EH (cell line): Measurements from ENCODE around the gene TNFRSF25.
A peak's percentile ranks its signal among the peaks of the same experiment; 100 is the strongest.

Source experiments
- DNase-seq: peaks from one replicate; pipeline ENCODE4 v3.0.0-alpha.2; 2015; ENCODE audit warnings: low read depth

TNFRSF25 gene, protein sequence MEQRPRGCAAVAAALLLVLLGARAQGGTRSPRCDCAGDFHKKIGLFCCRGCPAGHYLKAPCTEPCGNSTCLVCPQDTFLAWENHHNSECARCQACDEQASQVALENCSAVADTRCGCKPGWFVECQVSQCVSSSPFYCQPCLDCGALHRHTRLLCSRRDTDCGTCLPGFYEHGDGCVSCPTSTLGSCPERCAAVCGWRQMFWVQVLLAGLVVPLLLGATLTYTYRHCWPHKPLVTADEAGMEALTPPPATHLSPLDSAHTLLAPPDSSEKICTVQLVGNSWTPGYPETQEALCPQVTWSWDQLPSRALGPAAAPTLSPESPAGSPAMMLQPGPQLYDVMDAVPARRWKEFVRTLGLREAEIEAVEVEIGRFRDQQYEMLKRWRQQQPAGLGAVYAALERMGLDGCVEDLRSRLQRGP

DNA sequence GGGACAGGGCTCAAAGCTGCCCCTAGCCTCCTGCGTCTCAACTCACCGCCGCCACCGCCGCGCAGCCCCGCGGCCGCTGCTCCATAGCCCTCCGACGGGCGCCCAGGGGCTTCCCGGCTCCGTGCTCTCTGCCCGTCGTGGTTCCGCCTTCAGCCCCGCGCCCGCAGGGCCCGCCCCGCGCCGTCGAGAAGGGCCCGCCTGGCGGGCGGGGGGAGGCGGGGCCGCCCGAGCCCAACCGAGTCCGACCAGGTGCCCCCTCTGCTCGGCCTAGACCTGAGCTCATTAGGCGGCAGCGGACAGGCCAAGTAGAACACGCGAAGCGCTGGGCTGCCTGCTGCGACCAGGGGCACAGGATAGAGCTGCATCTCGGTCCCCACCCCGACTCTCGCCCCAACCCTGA lies at the start of gene TNFRSF25:
TSS of gene TNFRSF25 (minus strand) at position 151 of the 400 bp plus-strand sequence. CDS start at position 85, 66 bp downstream.
- DNase-seq: no peak

DNA sequence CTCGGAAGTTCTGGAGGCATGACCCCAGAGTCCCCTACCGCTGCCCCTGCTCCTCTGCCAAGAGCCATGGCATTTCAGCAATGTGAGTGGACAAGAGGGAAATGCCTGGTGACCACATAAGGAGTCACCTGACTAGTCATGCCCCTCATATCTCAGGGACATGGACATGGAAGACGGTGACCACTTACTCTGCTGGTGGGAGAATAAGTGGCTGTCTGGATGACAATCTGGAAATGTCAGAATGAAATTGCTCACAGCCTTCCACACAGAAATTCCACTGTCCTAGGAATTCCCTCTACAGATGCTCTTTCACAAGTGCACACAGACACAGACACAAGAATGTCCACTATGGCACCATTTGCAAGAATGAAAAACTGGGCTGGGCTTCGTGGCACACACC lies 49.8 kb upstream of the TNFRSF25 start:
- peak; percentile 66 for DNase-seq

DNA sequence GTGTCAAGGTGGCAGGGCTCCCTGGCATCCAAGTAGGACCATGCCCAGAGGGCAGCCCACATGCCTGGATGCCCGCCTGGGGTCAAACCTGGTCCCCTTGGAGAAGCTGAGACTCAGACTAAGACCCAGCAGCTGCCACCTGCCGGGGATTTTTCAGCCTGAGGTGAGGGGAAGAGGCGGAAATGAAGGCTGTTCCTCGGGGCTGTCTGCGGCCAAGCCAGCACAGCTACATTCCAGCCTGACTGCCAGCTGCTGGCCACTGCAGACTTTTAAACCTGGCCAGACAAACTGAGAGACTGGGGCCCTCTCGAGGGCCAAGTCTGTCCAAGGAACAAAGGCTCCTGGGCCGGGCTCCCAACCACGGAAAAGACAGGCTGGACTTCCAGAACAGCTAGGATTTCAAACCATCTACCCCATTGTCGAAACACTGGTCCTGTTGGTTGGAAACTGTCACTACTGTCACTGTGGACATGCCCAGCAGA lies 47.4 kb upstream of the TNFRSF25 start:
- DNase-seq: no peak

DNA sequence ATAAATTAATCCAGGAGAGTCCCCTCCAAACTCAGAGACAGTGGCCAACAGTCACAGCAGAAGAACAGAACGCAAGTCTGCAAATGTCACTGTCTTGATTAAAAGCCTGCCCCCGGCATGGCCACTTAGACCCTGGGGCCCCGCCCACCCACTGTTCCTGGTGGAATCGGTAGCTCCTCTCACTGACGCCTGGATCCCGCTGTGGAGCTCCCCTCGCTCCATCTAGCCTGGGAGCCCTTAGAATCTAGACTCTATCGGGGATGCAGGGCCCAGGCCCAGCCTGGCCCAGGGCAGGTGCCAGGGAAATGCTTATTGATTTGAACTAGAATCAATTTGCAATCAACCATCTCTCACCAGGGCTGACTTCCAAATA lies 46.9 kb upstream of the TNFRSF25 start:
- no peak for DNase-seq

DNA sequence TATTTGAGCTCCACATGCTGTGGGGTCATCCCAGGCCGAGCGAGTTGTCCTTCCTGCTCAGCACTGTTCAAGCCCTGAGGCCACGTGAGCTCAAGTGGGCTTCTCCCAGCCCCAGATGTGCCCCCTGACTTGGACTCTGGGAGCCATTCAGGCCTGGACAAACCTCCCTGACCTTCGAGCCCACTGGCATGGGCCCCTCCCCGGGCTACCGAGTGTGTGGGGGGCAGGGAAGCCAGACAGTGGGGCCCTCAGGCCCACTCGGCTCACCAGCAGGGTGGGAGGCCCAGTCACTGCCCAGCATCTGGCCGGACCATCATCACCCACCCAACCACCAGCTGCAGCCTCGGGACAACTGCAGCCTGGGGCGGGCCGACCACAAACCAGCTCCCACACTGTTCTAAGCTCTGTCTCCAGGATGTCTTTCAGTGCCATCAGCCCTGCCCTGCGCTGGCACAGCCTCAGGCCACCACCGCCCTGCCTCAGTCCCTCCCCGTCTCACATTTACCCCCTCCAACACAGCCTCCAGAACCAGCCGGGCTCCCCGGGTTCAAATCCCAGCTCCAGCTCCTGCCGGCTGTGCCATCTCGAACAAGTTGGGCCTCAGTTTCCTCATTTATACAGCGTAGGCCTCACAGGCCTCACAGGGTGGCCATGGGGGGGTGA lies 46.4 kb upstream of the TNFRSF25 start:
- no peak for DNase-seq

DNA sequence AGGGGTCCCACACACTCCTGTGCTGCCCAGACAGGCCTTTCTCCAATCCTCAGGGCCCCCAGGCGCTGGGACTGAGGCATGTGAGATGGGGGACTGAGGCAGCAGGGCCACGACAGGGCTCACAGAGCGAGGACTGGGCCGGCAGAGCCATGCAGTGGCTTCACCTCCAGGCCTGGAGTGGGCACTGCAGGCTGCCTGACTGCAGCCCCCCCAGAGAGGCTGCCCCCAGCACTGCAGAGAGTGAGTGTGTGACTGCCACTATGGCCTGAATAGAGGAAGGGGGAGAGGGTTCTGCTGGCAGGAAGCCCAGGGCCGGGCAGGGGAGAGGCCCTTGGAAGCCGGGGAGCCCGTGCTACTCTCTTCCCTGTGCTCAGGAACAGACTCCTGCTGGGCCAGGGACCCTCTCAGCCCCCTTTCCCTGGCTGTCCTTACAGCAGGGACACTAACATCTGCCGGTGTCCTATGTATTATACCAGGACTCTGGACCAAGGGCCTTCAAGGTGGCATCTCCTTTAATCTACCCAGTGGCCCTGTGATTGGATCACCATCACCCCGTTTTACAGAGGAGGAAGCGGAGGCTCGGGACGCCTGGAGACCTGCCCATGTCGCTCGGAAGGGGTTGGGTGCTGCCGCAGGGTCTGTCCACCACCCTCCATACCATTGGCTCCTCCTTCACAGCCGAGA lies 45.7 kb upstream of the TNFRSF25 start:
- DNase-seq: no peak

DNA sequence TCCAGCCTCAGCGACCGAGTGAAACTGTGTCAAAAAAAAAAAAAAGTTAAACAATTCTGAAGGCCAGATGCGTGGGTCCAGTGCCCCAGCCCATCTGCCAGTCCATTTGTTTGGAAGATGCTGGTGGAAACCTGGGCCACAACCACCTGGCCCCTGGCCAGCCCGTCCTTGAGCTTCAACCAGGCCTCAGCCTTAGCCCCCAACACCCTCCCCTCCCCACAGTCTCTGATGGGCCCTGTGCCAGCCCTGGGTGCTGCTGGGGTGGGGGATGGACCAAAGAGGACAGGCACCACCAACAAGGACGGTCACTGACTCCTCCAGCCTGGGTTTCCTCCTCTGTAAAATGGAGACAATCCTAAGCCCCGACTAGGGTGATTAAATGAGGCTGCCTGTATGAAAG lies 45.1 kb upstream of the TNFRSF25 start:
- DNase-seq: no peak

DNA sequence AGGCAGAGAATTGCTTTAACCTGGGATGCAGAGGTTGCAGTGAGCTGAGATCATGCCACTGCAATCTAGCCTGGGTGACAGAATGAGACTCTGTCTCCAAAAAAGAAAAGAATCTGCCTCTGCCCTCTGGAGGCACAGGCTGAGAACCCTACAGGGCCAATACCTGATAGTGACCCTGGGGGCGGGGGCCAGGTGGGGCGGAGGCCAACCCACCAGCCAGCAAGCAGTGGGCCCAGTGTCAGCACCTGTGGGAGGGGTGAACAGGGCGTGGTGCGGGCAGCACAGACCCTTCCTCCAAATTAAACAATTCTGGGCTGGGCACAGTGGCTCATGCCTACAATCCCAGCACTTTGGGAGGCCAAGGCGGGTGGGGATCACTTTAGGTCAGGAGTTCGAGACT lies 44.5 kb upstream of the TNFRSF25 start:
- DNase-seq: no peak

DNA sequence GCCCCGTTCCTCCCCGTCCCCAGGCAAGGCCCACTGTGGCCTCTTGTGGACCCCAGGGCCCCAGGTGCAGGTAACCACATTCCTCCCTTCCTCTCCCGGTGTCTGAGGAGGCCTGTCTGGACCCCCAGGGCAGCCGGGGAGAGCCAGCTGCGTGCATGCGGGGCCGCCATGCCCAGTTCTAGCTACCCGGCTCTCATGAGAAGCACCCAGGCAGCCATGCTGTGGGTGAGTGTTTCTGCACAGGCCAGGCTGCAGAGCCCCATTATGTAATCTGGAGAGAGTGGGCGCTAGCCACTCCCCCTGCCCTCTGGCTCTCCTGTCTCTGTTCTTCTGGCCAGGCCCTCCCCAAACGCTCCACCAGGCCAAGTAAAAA lies 43.9 kb upstream of the TNFRSF25 start:
- DNase-seq: no peak

DNA sequence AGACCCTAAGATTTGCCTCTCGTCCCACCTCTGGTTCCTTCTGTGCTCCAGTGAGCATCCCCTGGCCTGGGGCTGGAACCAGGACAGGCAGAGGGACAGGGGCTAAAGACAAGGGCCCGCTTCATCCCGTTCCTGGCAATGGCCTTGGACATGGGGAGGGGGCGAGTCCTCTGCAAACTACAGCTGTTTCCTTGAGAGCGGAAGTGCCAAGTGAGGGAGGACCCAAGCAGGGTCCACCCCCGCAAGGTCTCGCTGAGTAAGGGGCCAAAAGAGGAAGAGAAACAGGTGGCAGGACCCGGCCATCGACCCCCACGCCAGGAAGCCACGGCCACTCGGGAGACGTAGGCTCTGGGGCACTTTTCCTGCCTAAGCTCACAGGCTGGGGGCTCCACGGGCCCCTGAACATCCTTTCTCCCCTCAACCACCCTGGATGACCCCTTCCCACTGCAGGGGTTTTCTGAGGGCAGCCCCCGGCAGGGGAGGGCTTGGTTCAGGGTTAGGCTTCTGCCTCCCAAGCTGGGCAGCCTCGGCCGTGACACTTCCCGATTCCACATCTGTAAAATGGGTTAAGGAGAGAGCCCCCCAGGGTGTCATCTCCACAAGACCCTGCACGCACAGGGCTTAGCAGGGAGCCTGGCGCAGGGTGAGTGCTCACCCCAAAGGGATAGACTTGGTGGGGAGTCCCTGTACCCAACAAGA lies 43.4 kb upstream of the TNFRSF25 start:
- no peak for DNase-seq

DNA sequence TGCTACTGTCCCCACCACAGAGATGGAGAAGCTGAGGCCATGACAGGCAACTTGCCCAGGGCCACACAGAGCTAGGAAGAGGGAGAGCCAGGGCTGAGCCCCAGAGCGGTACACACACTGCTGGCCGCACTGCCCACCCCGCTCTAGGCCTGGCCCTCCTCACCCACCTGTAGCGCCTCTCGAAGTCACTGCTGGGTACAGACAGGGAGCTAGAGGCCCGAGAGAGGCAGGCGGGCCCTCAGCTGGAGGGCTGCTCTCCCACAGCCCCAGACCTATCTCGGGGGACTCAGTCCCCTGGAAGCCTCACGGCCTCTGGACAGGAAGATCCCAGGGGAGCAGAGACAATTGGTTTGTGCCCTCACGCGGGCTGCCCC lies 42.8 kb upstream of the TNFRSF25 start:
- no peak for DNase-seq

DNA sequence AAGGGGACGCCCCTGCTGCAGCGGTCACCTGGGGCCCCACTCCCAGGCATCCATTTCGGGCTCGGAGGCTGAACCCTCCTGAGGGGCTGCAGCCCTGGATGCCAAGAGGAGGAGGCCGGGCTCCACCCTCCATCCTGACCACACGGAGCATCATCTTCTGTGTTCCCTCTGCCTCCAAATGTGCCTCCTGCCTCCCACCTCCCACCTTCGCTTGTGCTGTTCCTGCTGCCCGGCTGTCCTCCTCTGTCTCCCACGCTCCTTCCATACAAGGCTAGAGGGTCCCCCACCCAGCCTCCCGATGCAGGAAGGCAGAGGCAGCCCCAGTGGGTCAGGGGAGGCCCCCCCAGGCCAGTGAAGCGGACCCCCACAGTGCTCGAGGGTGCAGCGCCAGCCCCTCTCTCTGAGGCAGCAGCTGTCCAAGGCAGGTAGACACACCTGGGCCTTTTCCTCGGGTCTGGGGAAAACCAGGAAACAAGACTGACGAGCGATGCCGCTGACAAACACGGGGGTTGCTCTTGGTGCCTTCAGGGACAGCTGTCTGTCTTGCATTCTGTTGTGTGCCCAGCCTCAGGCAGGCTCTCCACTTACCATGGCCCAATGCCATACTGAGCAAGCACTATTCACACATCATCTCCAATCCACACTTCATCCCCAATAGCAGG lies 42.3 kb upstream of the TNFRSF25 start:
- DNase-seq: no peak

DNA sequence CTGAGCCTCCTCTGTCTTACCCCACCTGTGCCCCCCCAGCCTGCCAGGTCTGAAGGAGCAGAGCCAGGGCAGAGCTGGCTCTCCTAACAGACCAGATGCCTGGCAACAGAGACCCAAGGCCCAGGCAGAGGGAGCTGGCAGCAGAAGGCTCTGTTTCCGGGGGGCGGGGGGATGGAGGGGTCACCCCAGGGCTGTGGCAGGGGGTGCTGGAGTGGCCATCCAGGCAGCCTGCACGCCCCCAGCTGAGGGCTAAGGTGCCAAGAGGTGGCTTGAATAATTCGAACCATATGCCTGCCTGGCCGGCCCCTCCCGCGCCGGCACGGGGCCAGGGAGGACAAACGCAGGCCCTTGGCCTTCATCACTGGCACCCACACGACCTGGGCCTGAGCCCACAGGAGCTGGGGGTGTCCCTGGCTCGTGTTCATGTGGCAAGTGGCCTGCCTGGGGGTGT lies 41.5 kb upstream of the TNFRSF25 start:
- no peak for DNase-seq

DNA sequence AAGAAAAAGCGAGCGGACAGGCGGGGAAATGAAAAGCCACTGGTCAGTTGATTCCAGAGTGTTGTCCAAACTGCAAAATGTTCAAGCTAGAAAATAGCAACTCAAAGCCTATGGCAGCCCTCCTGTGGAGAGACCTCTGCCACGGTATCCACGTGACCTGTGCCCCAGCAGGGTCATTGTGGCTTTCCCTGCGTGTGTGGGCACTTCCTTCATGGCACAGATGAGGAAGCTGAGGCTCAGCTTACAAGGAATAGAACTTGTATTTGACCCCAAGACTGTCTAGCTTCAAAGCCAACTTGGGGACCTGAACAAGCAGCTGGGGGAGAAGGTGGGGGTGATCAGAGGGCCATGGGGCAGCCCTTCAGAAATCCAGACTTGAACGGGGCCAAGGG lies 41.1 kb upstream of the TNFRSF25 start:
- DNase-seq: no peak

DNA sequence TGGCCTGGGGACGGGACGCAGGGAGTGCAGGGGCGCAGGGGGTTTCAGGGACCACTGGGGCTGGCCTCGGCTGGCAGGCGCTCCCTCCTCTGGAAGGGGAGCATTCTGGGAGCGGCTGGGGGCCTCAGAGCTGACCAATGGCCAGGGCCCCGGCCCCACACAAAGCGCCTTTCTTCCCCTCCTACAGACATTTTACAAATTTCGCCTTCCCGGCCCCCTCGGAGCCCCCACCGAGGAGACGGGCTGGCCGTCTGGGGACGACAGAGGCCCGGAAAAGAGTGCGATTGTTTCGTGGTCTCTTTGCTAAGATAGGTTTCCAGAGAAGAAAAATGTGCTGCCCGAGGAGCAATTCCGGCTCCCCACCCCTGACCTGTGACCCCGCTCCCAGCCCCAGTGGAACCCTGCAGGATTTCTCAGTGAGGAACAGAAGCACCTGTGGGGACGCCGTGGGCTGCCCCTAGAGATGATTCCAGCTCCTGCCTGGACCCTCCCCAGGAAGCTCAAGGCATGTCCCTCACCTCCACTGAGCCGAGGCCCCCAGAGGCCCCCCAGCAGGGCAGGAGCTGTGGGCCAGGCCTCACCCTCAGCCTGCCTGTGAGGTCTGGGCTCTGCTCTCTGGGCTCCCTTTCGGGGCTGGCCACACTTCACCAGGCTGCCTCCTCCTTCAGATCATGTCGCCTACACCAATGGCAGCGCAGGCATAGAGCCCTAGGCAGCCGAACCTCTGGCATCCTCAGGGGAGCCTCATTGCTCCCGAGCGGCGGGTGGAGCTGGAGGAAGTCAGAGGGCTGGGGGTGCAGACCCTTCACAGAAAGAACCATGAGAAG lies 40.5 kb upstream of the TNFRSF25 start:
- no peak for DNase-seq

DNA sequence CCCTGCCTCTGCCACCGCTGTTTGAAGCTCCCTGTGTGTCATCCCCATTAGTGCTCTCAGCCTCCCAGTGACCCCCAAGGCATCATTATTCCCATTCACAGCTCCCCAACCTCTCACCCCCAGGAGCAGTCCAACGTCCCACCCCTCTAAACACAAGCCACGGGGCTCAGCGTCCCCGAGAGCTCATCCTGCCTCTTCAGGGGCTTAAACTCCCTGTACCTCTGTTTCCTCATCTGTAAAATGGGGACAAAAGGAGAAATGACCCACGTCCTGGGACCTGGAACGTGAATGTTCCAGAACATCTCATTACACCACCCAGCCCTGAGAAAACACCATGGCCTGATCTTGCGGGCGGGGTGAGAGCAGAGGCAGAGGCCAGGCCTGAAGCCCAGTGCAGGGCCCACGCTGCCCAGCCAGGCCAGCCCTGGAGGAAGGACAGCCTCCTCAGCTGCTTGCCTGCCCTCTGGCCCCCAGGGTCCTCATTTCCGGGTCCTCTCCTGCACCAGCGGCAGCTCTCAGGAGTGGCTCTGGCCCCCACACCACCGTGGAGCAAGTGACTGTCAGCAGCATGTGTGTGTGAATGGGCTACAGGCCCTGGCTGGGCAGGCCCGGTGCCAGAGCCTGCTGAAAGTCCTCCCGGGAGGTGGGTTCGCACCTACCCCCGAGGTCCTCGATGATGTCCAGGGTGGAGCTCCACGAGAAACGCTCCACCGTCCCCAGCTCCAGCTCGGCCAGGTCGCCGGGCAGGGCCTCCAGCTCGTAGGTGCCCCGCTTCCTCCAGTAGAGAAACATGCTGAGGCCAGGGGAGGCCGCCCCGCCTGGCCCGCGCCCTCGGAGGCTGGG lies 39.6 kb upstream of the TNFRSF25 start:
- no peak for DNase-seq

DNA sequence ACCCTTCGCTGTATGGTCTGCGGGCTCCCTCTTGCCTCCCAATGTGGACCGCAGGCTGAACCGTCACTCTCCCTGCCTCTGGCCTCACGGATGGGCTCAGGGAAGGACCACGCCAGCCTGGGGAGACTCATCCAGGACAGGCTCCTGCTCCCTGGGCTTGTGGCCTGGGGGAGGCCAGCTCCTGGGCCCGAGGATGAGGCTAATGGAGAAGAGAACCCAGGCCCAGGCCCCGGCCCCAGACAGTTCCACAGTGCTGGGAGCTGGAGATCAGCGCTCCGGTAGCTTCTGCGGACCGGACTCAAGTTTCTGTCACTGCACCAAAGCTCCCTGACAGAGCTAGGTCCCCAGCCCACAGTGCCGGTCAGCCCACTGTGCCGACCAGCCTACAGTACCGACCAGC lies 38.9 kb upstream of the TNFRSF25 start:
- DNase-seq: no peak

DNA sequence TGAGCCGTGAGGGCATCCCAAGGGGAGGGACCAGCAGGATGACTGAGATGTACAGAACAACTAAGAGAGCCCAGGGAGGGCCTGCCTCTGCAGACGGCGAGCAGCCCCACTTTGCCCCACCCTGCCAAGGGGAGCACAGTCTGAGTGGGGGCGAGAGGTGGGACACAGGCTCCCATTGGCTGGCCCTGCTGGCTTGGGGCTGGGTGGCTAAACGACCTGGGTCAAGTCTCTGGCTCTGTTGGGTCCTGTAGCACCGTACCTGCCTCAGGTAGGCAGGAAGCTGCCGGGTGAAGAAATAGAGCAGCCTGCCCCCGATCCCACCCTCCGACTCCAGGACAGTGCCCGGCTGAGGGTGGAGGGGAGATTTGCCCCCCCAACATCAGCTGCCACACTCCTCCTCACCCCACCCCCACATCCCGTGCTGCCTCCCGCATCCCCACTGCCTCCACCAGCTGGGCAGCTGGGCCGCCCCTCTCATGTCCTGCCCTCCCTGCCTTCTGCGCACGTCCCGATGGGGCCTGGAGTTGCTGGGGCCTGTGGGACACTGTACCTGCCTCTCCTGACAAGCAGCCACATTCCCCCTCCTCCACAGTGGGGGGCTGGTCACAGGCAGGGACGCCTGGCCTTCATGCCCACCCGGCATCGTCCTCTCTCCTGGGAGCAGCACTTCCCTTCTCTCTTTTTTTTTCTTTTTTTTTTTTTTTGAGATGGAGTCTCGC lies 38.1 kb upstream of the TNFRSF25 start:
- DNase-seq: no peak
